ENCODE results near the gene RAB3GAP2.
A peak's percentile ranks its signal among the peaks of the same experiment; 100 is the strongest.
"Not testable (repeated sequence)": the region's sequence is repeated elsewhere in the genome, so short reads cannot be mapped to it uniquely, and the experiment has no call there.

Gene RAB3GAP2

GRCh38 chr1:220129479-220130210, 142.6 kb downstream of the RAB3GAP2 start:
- no peak for DNase-seq

- no peak for DNase-seq
Measured at GRCh38 chr1:220127076-220127475, 145.2 kb downstream of the RAB3GAP2 start.

- no peak for DNase-seq
Measured at GRCh38 chr1:220124542-220124941, 147.7 kb downstream of the RAB3GAP2 start.

GRCh38 chr1:220123889-220124288, 148.4 kb downstream of the RAB3GAP2 start:
- peak in 1 of 5 experiments; percentile 31 for DNase-seq

- no peak for DNase-seq
Measured at GRCh38 chr1:220123066-220123465, 149.2 kb downstream of the RAB3GAP2 start.

- no peak for DNase-seq
Measured at GRCh38 chr1:220121791-220122530, 150.3 kb downstream of the RAB3GAP2 start.

GRCh38 chr1:220119043-220119512, 153.2 kb downstream of the RAB3GAP2 start:
- no peak for DNase-seq

- DNase-seq = peak in 1 of 5 experiments; percentile 62
Measured at GRCh38 chr1:220113136-220113695, 159.0 kb downstream of the RAB3GAP2 start.

- DNase-seq = not testable (repeated sequence)
Measured at GRCh38 chr1:220112600-220112999, 159.7 kb downstream of the RAB3GAP2 start.

GRCh38 chr1:220110473-220110872, 161.8 kb downstream of the RAB3GAP2 start:
- DNase-seq = not testable (repeated sequence)

- no peak for DNase-seq
Measured at GRCh38 chr1:220099826-220100225, 172.4 kb downstream of the RAB3GAP2 start.
